HG03175 (cell line): ENCODE data around the gene MAS1.

Source experiments
- ATAC-seq: cut with Tn5 transposase; IDR thresholded peaks from one replicate; pipeline ENCODE4 v1.9.1; 2021; ENCODE audit warnings: mild to moderate bottlenecking, moderate library complexity; ENCODE audit not compliant: unreplicated experiment

The MAS1 gene

DNA sequence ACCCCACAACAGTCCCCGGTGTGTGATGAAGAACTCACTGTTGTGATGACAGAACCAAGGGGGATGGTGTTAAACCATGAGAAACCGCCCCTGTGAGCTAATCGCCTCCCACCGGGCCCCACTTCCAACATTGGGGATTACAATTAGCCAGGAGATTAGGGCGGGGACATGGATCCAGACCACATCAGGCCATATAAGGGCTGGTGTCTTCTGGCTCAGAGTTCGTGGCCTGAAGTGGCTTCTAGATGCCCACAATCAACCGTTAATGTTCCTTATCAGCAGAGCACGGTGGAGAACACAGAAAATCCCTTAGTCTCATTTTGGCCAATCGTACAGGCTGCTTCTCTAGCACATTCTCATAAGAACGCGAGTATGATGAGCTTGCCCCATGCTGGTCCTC lies 10.9 kb upstream of the MAS1 start:
- ATAC-seq: no peak

- ATAC-seq: no peak
Measured at GRCh38 chr6:159880412-159880975, 10.3 kb upstream of the MAS1 start.

DNA sequence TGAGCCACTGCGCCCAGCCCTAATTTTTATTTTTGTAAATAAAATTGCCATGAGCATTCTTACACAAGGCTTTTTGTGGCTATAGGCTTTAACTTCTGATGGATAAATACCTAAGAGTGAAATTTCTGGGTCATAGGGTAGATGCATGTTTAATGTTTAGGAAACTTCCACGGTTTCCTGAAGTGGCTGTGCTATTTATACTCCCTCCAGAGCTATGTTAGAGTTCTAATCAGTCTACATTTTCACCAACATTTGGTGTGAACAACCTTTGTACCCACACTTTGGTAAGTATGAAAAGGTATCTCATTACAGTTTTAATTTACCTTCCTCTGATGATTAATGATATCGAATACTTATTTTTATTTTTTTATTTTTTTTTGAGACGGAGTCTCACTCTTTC lies 6.1 kb upstream of the MAS1 start:
- no peak for ATAC-seq

- no peak for ATAC-seq
Measured at GRCh38 chr6:159886270-159886669, 4.5 kb upstream of the MAS1 start.

- no peak for ATAC-seq
Measured at GRCh38 chr6:159887146-159887545, 3.6 kb upstream of the MAS1 start.

GRCh38 chr6:159887761-159888160 lies 3.0 kb upstream of the MAS1 start:
- no peak for ATAC-seq

GRCh38 chr6:159890201-159890600 lies 587 bp upstream of the MAS1 start:
- ATAC-seq: no peak

- no peak for ATAC-seq
Measured at GRCh38 chr6:159892053-159892452, 1.3 kb downstream of the MAS1 start.

DNA sequence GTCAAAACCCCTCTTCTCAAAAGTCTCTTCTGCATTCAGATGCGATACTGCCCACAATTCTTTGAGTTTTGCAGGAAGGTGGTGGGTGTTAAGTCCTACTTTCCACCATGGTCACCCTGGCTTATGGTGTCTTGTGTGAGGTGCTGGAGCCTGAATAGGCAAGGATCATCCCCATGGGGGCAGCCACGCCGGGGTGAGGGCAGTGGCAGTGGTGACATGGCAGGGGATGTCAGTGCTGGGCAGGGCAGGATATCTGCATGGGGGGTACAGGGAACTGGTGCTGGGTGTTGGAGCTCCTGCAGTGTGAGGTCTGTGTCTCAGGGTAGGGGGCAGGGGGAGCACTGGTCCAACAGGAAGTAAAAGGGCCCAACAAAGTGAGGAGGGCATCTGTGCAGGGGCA lies 2.3 kb downstream of the MAS1 start:
- ATAC-seq: no peak

GRCh38 chr6:159894991-159895390 lies 4.2 kb downstream of the MAS1 start:
- no peak for ATAC-seq

- ATAC-seq: no peak
Measured at GRCh38 chr6:159897603-159898002, 6.8 kb downstream of the MAS1 start.

DNA sequence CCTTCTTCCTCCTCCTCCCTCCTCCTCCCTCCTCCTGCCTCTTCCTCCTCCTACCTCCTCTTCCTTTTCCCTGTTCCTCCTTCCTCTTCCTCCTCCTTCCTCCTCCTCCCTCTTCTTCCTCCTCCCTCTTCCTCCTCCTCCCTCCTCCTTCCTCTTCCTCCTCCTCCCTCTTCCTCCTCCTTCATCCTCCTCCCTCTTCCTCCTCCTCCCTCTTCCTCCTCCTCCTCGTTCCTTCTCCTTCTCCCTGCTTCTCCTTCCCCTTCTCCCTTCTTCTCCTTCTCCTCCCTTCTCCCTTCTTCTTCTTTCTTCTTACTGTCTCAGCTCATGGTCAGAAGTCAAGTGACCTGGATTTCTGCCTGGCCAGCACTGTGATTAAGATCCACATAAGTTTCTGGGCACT lies 7.7 kb downstream of the MAS1 start:
- ATAC-seq: no peak

- no peak for ATAC-seq
Measured at GRCh38 chr6:159899994-159900745, 9.4 kb downstream of the MAS1 start.

DNA sequence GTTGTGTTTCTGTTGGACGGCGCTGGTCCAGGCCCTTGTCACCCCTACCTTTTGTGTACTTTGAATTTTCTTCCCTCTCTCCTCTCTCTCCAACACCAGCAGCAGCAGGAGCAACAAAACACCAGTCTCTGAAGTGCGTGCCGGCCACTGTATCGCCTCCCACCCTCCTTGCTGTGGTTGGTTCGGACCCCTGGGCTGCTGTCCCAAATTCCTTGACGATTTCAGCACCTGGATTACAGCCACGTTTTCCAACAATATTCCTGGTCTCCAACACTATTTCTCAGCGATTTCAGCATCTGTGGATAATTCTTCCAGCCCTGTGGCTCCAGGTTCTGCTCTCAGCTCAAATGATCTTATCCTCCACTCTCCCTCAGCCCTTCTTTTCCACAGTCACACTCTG lies 11.8 kb downstream of the MAS1 start:
- no peak for ATAC-seq

DNA sequence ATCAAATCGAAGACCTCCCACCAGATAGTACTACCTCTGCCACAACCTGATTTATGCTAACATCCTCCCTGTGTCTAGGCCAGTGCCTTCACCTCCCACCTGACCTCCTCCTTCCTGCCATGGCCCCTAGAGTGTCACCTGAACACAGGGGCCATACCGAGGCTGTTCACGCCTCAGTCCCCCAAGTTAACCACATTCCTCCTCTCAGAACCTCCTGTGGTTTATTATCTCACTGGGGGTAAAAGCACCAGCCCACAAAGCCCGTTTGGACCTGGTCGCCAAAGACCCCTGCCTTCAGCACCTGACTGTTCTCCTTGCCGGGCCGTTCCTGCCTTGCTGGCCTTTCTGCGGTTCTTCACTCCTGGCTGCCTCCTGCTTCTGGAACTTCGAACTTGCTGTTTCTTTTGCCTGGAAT lies 13.7 kb downstream of the MAS1 start:
- peak; percentile 79 for ATAC-seq

- no peak for ATAC-seq
Measured at GRCh38 chr6:159906400-159906799, 15.6 kb downstream of the MAS1 start.

DNA sequence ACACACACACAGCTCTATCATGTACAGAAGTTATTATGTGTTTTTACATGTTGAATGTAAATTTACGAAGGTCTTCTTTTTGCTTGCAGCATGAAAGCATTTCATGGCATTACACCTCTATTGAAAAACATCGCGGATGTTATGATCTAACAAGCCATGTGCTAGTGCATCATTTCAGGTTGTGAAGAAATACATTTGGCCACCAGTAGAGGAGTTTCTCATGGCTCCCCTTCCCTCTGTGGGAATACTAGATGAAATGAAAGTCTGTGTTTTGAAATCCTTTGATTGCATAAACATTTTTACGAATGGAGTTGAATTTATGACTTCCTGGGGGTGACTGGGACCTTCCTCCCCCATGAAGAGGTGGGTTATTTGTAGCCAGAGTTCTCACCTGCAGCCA lies 17.7 kb downstream of the MAS1 start:
- ATAC-seq: no peak

GRCh38 chr6:159908979-159909378 lies 18.2 kb downstream of the MAS1 start:
- no peak for ATAC-seq

DNA sequence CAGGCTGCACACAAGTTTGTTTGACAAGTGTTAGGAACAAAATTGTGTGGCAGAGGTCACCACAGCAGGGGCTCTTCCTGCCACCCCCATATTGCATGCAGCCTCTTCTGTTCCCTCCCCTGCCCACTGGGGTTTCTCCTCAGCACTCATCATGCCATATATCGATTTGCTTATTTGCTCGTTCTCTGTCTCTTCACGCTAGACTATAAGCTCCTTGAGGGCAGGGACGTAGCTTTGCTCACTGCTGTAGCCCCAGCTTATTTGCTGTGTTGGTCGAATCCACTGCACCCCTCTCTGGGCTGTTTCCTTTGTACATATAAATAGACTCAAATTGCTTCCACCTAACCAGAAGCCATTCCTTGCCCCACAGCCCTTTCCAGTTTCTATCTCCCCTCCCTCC lies 19.6 kb downstream of the MAS1 start:
- ATAC-seq: no peak

DNA sequence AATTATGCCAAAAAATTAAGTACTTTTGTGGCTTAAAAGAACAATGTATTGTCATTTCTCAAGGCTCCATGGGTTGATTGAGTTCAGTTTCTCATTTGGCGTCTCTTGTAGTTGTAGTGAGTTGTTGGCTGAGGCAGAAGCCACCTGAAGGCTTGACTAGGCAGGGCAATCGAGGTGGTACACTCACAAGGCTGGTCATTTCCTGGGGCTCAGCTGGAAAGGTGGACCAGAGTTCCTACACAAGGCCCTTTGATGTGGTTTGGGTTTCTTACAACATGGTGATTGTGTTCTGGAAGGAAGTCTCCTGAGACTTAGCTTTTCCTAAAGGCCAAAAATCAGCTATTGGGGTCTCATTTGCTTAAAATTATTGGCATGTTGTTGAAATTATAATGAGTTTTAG lies 22.6 kb downstream of the MAS1 start:
- no peak for ATAC-seq

DNA sequence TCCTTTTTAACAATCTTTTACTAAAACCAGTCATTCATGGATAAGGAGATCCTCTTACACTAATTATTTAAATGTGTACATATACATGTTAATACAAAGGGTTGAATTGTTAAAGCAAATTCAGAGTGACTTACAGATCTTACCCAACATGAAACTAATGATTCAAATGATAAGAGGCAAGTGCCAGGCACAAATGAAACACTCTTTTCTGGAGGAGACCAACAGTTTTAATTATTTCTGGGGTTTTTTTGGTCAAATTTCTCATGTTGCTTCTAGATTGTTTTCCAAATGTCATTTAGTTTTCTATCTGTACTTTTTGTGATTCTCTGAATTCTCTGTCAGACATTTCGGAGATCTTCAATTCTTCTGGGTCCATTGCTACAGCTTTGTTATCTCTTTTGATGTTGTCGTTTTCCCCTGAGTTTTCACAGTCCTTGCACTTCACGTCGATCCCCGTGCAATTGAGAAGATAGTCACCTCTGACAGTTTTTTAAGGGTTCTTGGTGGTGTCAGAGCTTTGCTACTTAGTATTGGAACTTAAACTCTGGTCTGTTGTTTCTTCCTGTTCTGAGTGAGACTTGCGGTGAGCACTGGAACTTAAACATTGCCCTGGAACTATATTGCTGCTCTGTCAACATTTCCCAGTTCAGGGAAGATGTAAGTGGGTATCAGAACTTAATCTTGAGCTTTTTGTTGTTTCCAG lies 23.2 kb downstream of the MAS1 start:
- peak; percentile 54 for ATAC-seq

GRCh38 chr6:159914565-159914923 lies 23.8 kb downstream of the MAS1 start:
- ATAC-seq: peak; percentile 10
